ENCODE data around the gene LITAF.

- no peak for TF ChIP-seq SUZ12 (IDR thresholded peaks at IDR 0.05; ENCODE audit: extremely low read depth, insufficient read depth, insufficient read length)
- TF ChIP-seq YY1 (IDR thresholded peaks at IDR 0.05; ENCODE audit: insufficient read depth, insufficient read length), result no peak
These were observed 24.3 kb downstream of the LITAF start for GRCh38 chr16:11562411-11562810.
